HepG2 (cell line): ENCODE measurements around the gene GPR62. TPM values are rescaled to one million over a fixed set of nuclear protein-coding genes. Genes with fewer than 3 reads are reported as not detected.

Experiments
- HNRNPLL ChIP-seq: fragments of 200-400 bp; formaldehyde crosslinking; IDR thresholded peaks from 2 replicates; pipeline ENCODE4 v1.6.1; 2017; ENCODE audit warnings: mild to moderate bottlenecking, low read depth, low read length; ENCODE audit not compliant: poor library complexity, severe bottlenecking
- MTF2 ChIP-seq: sonication (generic); formaldehyde crosslinking; IDR thresholded peaks from 2 replicates; pipeline ENCODE4 v1.5.0; 2020; ENCODE audit warnings: missing genetic modification reagents, borderline replicate concordance
- SCMH1 ChIP-seq: sonication (generic); formaldehyde crosslinking; IDR thresholded peaks from 2 replicates; pipeline ENCODE4 v1.9.0; 2021; ENCODE audit warnings: missing genetic modification reagents, mild to moderate bottlenecking, borderline replicate concordance
- SIN3B ChIP-seq: fragments of 150-350 bp; IDR thresholded peaks from 2 replicates; pipeline ENCODE4 v1.6.1; 2014; ENCODE audit warnings: low read length
- ZBTB20 ChIP-seq: sonication (generic); formaldehyde crosslinking; IDR thresholded peaks from 2 replicates; pipeline ENCODE4 v1.8.1; 2023; ENCODE audit warnings: missing genetic modification reagents, low read depth, mild to moderate bottlenecking, borderline replicate concordance
- ZNF232 ChIP-seq: sonication (generic); formaldehyde crosslinking; IDR thresholded peaks from 2 replicates; pipeline ENCODE4 v1.4.0; 2020; ENCODE audit warnings: missing genetic modification reagents, borderline replicate concordance
- ZNF564 ChIP-seq: sonication (generic); formaldehyde crosslinking; IDR thresholded peaks from 2 replicates; pipeline ENCODE4 v1.8.1; 2023; ENCODE audit warnings: mild to moderate bottlenecking, missing genetic modification reagents
- ZNF879 ChIP-seq: sonication (generic); formaldehyde crosslinking; IDR thresholded peaks from 2 replicates; pipeline ENCODE4 v1.8.1; 2023; ENCODE audit warnings: missing genetic modification reagents
- ZSCAN9 ChIP-seq: IDR thresholded peaks from 2 replicates; pipeline ENCODE4 v1.6.1; 2016; ENCODE audit warnings: borderline replicate concordance
- polyA plus RNA-seq, 8 experiments: library from polyadenylated mRNA; depleted of rRNA in 3 of 8; stranded (reverse) in 7 of 8; unstranded in 1 of 8; fragments of >200 nt; fragmentation: Illumina TruSeq in 4 of 8; extraction: Trizol in 4 of 8; gene quantifications; 2 replicates each; pipeline versions ENCODE4 v1.2.1 to v1.2.3, GENCODE V29; 2011 to 2016; ENCODE audit warnings: low read depth in 4 of 8, missing spikeins in 1 of 8, mixed read lengths in 1 of 8; ENCODE audit not compliant: insufficient read depth in 1 of 8
- total RNA-seq, 5 experiments: library from RNA; depleted of rRNA; stranded (reverse); fragments of >200 nt; fragmentation: Illumina TruSeq; extraction: Trizol; gene quantifications; 2 replicates each; pipeline ENCODE4 v1.2.3, GENCODE V29; 2016; ENCODE audit warnings: low read depth in 1 of 5
- TF ChIP-seq, protein P1 (sequence below): sonication (generic); formaldehyde crosslinking; IDR thresholded peaks from 2 replicates; pipeline ENCODE4 v1.4.0; 2020; ENCODE audit warnings: mild to moderate bottlenecking, missing genetic modification reagents, borderline replicate concordance
- TF ChIP-seq, protein P2 (sequence below): sonication (generic); formaldehyde crosslinking; IDR thresholded peaks from 2 replicates; pipeline ENCODE4 v1.4.0; 2020; ENCODE audit warnings: missing genetic modification reagents, mild to moderate bottlenecking, borderline replicate concordance
- TF ChIP-seq, protein P3 (sequence below): sonication (generic); formaldehyde crosslinking; IDR thresholded peaks from 2 replicates; pipeline ENCODE4 v1.4.0; 2020; ENCODE audit warnings: missing genetic modification reagents, borderline replicate concordance

The GPR62 gene
- total and polyA plus RNA-seq, 2 of the 13 experiments (the other 11 are each of a cell fraction or from before 2014, with no cell fraction given): not detected

DNA sequence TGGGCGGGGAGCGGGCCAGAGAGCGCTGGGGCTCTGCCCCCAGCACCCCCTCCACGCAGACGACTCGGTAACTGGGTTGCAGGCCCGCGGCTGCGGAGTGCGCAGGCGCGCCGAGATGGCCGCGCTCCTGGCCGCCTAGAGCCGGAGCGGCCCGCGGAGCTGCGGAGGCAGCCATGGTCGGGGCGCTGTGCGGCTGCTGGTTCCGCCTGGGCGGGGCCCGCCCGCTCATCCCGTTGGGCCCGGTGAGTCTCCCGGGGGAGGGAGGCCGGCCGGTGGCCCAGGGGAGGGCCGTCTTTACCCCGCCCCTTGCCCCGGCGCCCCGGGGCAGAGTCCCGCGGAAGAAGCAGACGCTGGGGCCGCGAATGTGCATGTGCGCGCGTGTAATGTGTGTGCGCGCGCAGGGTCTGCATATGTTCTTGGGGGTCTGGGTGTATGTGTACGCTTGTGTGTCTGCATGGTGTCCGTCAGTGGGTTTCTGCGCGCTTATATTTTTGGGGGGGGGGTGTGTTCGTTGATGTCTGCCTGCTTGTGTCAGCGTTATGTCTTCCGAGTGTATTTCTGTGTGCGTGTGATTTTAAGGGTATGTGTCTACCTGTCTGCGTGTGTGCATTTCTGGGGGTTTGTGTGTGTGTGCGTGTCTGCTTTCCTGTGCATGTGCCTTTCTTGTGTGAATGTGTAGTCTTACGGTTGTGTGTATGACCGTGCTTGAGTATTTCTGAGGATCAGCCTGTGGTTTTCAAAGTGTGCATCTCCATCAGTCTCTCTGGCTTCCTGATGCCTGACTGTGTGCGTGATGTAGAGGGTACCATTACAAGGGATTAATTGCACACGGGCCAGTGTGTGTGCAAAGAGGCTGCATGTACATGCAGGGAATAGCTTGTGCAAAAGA is 20.0 kb downstream of the GPR62 start, which contains the start of gene ABHD14A (continued):
- TF ChIP-seq, protein P1, sequence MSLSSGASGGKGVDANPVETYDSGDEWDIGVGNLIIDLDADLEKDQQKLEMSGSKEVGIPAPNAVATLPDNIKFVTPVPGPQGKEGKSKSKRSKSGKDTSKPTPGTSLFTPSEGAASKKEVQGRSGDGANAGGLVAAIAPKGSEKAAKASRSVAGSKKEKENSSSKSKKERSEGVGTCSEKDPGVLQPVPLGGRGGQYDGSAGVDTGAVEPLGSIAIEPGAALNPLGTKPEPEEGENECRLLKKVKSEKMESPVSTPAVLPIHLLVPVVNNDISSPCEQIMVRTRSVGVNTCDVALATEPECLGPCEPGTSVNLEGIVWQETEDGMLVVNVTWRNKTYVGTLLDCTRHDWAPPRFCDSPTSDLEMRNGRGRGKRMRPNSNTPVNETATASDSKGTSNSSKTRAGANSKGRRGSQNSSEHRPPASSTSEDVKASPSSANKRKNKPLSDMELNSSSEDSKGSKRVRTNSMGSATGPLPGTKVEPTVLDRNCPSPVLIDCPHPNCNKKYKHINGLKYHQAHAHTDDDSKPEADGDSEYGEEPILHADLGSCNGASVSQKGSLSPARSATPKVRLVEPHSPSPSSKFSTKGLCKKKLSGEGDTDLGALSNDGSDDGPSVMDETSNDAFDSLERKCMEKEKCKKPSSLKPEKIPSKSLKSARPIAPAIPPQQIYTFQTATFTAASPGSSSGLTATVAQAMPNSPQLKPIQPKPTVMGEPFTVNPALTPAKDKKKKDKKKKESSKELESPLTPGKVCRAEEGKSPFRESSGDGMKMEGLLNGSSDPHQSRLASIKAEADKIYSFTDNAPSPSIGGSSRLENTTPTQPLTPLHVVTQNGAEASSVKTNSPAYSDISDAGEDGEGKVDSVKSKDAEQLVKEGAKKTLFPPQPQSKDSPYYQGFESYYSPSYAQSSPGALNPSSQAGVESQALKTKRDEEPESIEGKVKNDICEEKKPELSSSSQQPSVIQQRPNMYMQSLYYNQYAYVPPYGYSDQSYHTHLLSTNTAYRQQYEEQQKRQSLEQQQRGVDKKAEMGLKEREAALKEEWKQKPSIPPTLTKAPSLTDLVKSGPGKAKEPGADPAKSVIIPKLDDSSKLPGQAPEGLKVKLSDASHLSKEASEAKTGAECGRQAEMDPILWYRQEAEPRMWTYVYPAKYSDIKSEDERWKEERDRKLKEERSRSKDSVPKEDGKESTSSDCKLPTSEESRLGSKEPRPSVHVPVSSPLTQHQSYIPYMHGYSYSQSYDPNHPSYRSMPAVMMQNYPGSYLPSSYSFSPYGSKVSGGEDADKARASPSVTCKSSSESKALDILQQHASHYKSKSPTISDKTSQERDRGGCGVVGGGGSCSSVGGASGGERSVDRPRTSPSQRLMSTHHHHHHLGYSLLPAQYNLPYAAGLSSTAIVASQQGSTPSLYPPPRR (CRISPR knock-in tag): no peak
- TF ChIP-seq MTF2 (CRISPR knock-in tag) (no peak), ZBTB20 (no peak), SCMH1 (CRISPR knock-in tag) (no peak), ZNF879 (CRISPR knock-in tag) (no peak), HNRNPLL (peak; percentile 72), ZSCAN9 (CRISPR knock-in tag) (no peak), SIN3B (no peak), ZNF564 (peak; percentile 53; the same call in 1 of the 2 replicates), ZNF232 (CRISPR knock-in tag) (no peak)
- TF ChIP-seq, protein P2, sequence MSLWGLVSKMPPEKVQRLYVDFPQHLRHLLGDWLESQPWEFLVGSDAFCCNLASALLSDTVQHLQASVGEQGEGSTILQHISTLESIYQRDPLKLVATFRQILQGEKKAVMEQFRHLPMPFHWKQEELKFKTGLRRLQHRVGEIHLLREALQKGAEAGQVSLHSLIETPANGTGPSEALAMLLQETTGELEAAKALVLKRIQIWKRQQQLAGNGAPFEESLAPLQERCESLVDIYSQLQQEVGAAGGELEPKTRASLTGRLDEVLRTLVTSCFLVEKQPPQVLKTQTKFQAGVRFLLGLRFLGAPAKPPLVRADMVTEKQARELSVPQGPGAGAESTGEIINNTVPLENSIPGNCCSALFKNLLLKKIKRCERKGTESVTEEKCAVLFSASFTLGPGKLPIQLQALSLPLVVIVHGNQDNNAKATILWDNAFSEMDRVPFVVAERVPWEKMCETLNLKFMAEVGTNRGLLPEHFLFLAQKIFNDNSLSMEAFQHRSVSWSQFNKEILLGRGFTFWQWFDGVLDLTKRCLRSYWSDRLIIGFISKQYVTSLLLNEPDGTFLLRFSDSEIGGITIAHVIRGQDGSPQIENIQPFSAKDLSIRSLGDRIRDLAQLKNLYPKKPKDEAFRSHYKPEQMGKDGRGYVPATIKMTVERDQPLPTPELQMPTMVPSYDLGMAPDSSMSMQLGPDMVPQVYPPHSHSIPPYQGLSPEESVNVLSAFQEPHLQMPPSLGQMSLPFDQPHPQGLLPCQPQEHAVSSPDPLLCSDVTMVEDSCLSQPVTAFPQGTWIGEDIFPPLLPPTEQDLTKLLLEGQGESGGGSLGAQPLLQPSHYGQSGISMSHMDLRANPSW (CRISPR knock-in tag): no peak
- TF ChIP-seq, protein P3, sequence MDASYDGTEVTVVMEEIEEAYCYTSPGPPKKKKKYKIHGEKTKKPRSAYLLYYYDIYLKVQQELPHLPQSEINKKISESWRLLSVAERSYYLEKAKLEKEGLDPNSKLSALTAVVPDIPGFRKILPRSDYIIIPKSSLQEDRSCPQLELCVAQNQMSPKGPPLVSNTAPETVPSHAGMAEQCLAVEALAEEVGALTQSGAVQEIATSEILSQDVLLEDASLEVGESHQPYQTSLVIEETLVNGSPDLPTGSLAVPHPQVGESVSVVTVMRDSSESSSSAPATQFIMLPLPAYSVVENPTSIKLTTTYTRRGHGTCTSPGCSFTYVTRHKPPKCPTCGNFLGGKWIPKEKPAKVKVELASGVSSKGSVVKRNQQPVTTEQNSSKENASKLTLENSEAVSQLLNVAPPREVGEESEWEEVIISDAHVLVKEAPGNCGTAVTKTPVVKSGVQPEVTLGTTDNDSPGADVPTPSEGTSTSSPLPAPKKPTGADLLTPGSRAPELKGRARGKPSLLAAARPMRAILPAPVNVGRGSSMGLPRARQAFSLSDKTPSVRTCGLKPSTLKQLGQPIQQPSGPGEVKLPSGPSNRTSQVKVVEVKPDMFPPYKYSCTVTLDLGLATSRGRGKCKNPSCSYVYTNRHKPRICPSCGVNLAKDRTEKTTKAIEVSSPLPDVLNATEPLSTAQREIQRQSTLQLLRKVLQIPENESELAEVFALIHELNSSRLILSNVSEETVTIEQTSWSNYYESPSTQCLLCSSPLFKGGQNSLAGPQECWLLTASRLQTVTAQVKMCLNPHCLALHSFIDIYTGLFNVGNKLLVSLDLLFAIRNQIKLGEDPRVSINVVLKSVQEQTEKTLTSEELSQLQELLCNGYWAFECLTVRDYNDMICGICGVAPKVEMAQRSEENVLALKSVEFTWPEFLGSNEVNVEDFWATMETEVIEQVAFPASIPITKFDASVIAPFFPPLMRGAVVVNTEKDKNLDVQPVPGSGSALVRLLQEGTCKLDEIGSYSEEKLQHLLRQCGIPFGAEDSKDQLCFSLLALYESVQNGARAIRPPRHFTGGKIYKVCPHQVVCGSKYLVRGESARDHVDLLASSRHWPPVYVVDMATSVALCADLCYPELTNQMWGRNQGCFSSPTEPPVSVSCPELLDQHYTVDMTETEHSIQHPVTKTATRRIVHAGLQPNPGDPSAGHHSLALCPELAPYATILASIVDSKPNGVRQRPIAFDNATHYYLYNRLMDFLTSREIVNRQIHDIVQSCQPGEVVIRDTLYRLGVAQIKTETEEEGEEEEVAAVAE (CRISPR knock-in tag): no peak
